WERI-Rb-1 (cell line): ENCODE measurements around the gene RBP3.

Source experiments
- DNase-seq: peaks from one replicate; pipeline ENCODE4 v3.0.0-alpha.2; 2020
- H3K27ac ChIP-seq: fragments of 250-450 bp; sonication (Bioruptor Pico); 2 replicates; pipeline ENCODE4 v1.5.1; 2020; ENCODE audit warnings: mild to moderate bottlenecking, moderate library complexity
- H3K27me3 ChIP-seq: fragments of 250-450 bp; sonication (Bioruptor Pico); 2 replicates; pipeline ENCODE4 v1.5.1; 2021; ENCODE audit warnings: mild to moderate bottlenecking, low read depth, moderate library complexity; ENCODE audit not compliant: insufficient read depth, severe bottlenecking
- H3K36me3 ChIP-seq: fragments of 250-450 bp; sonication (Bioruptor Pico); 2 replicates; pipeline ENCODE4 v1.5.1; 2020; ENCODE audit warnings: mild to moderate bottlenecking, moderate library complexity
- H3K4me3 ChIP-seq: 2 replicates; pipeline ENCODE4 v1.5.1; 2011; ENCODE audit warnings: low read depth, mild to moderate bottlenecking, control low read depth, low read length
- H3K9me3 ChIP-seq: fragments of 250-450 bp; sonication (Bioruptor Pico); 2 replicates; pipeline ENCODE4 v1.5.1; 2021; ENCODE audit warnings: mild to moderate bottlenecking, moderate library complexity; ENCODE audit not compliant: severe bottlenecking
- TF ChIP-seq, protein P1 (sequence below): IDR thresholded peaks from 2 replicates; pipeline ENCODE4 v1.5.1; 2011; ENCODE audit warnings: low read depth, mild to moderate bottlenecking, control low read depth, inconsistent platforms, low read length

The RBP3 gene

DNA sequence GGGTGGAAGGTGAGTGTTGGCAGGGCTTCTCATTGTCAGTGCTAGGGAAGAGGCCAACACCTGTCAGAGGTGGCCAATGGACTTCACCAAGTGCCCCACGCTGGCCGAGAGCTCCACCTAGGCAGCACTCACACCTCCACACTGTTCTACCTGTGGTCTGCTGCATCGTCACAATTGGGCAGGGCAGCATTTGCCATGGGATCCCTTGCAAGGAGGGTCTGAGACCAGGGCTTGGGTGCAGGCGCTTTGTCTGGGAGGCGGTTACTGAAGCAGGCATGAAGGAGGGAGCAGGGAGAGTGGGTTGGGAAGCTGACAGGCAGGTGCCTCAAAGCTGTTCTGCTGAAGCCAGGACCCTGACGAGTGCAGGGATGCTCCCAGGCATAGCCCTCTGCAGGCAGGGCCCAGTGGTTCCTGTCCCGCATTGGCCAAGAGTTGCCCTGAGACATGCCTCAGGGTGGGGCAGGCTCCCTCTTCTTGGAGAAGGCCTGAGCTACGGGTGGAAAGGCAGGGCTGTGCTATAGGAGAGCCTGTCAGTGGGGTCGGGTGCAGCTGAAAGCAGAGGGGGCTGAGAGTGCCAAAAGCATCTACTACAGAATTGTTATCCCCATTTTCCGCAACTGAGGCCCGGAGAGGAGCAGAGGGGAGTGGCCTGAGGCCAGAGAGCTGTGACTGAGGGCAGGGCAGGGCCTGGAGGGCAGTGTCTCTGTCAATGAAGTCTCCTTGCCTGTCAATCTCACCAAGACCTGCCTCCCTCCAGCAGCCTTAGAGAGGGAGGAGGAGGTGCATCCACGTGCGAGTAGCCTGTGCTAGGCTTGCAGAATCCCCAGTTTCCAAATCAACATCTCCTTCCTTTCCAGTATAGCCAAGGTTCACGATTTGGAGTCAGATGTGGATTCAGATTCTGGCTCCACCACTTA, 4.0 kb downstream of the RBP3 start:
- TF ChIP-seq, protein P1, sequence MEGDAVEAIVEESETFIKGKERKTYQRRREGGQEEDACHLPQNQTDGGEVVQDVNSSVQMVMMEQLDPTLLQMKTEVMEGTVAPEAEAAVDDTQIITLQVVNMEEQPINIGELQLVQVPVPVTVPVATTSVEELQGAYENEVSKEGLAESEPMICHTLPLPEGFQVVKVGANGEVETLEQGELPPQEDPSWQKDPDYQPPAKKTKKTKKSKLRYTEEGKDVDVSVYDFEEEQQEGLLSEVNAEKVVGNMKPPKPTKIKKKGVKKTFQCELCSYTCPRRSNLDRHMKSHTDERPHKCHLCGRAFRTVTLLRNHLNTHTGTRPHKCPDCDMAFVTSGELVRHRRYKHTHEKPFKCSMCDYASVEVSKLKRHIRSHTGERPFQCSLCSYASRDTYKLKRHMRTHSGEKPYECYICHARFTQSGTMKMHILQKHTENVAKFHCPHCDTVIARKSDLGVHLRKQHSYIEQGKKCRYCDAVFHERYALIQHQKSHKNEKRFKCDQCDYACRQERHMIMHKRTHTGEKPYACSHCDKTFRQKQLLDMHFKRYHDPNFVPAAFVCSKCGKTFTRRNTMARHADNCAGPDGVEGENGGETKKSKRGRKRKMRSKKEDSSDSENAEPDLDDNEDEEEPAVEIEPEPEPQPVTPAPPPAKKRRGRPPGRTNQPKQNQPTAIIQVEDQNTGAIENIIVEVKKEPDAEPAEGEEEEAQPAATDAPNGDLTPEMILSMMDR: no peak

DNA sequence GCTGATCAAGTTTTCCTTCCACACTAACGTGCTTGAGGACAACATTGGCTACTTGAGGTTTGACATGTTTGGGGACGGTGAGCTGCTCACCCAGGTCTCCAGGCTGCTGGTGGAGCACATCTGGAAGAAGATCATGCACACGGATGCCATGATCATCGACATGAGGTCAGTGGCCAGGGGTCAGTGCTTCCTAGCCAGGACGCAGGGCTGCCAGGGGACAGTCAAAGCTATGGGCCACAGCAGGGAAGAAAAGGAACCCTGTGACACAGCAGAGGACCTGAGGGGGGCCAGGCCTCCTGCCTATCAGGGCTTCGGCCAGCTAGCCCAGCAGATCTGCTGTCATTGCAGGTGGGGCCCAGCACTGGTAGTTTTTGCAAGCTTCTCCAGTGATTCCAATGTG, 5.2 kb downstream of the RBP3 start:
- Histone ChIP-seq H3K4me3 (no peak overlapping the region; the same call in 1 of the 2 replicates), H3K9me3 (no peaks in the 10 kb centered on the region), H3K27me3 (no peaks in the 10 kb centered on the region), H3K36me3 (peaks cover 90% of the 10 kb centered on the region), H3K27ac (no peak overlapping the region)
- TF ChIP-seq, protein P1: no peak
- no peak for DNase-seq

More for the DNA sequence above, 4.0 kb downstream of the RBP3 start:
- Histone ChIP-seq H3K4me3 (peak overlapping the region; percentile 80), H3K36me3 (peaks cover 78% of the 10 kb centered on the region), H3K9me3 (no peaks in the 10 kb centered on the region), H3K27me3 (no peaks in the 10 kb centered on the region), H3K27ac (no peak overlapping the region; the same call in 1 of the 2 replicates)
- DNase-seq: no peak

DNA sequence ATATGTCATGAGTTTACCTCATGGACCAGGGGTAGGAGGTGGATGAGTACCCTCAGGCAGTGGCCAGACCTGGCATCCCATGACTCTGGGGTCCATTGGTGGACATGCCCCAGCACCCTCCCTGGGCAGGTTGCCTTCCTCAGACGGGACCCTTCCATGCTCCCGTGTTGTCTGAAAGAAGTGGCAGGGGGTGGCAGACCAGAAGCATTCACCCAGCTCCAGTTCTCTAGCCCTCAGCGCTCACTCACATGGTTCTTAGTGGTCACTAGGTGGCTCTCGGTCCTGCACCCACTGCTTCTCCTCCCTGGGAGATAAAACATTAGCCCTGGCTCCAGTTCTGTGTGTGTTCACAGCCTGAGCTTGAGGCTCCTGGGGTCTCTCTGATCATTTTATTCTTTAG, 6.0 kb downstream of the RBP3 start:
- Histone ChIP-seq H3K9me3 (no peaks in the 10 kb centered on the region), H3K27me3 (no peaks in the 10 kb centered on the region), H3K4me3 (no peak overlapping the region), H3K36me3 (peaks cover 96% of the 10 kb centered on the region), H3K27ac (no peak overlapping the region)
- TF ChIP-seq, protein P1: peak; percentile 56
- DNase-seq: peak; percentile 28

DNA sequence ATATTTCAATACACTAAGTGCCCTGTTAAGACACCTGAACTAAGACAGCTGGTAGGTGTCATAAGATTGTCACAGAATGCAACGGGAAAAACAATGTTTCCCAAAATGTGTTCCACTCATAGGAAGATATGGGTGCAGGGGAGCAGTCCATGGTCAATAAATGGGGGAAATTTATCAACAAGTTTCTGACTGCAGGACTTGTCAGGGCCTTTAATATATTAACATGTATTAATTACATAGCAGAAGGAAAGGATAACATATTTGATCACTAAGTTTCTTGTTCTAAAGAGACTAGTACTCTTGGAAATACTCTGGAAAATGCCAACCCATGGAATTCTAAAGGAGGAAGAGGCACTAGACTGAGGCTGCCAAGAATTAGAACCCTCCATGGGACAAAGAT, 6.7 kb downstream of the RBP3 start:
- TF ChIP-seq, protein P1: no peak
- DNase-seq: no peak
- no peak overlapping the region for H3K27ac ChIP-seq
- H3K27me3 ChIP-seq: no peaks in the 10 kb centered on the region
- no peak overlapping the region for H3K4me3 ChIP-seq
- H3K36me3 ChIP-seq: peaks cover 95% of the 10 kb centered on the region
- no peaks in the 10 kb centered on the region for H3K9me3 ChIP-seq

DNA sequence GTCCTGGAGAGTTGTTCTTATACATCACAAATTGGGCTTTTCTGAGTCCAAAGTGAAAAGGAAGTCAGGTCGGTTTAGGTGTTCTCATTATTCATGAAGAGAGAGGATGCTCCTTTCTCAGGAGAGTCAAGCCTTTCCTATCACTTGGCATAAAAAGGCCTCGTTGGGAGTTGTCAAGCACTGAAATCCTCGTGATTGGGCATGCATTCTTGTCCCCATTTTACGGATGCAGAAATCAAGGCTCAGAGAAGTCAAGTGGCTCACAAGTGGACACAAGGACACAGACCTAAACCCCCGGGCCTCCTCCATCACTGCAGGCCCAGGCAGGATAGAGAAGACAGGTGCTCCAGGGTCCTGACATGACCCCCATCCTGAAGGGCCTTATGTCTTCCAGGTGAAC, 8.5 kb downstream of the RBP3 start:
- Histone ChIP-seq H3K36me3 (peaks cover 77% of the 10 kb centered on the region), H3K27me3 (no peaks in the 10 kb centered on the region), H3K4me3 (no peak overlapping the region), H3K9me3 (no peaks in the 10 kb centered on the region), H3K27ac (no peak overlapping the region)
- DNase-seq: no peak
- TF ChIP-seq, protein P1: no peak

DNA sequence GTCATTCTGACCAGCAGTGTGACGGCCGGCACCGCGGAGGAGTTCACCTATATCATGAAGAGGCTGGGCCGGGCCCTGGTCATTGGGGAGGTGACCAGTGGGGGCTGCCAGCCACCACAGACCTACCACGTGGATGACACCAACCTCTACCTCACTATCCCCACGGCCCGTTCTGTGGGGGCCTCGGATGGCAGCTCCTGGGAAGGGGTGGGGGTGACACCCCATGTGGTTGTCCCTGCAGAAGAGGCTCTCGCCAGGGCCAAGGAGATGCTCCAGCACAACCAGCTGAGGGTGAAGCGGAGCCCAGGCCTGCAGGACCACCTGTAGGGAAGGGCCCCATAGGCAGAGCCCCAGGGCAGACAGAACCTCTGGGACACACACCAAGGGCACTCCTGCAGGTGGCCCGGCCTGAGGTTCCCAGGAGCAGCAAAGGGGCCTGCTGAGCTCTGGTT, 9.0 kb downstream of the RBP3 start:
- TF ChIP-seq, protein P1: no peak
- no peak for DNase-seq
- no peak overlapping the region for H3K27ac ChIP-seq
- H3K4me3 ChIP-seq: no peak overlapping the region
- H3K27me3 ChIP-seq: no peaks in the 10 kb centered on the region
- no peaks in the 10 kb centered on the region for H3K9me3 ChIP-seq
- peaks cover 72% of the 10 kb centered on the region for H3K36me3 ChIP-seq
